HUES64 (cell line): ENCODE measurements around the gene CC2D2B.
"Not testable (repeated sequence)": the region's sequence is repeated elsewhere in the genome, so short reads cannot be mapped to it uniquely, and the experiment has no call there.

ENCODE experiments used
- H3K27ac ChIP-seq: 2 replicates; pipeline ENCODE4 v1.7.0; 2013; ENCODE audit warnings: low read depth, low read length, inconsistent platforms
- H3K27me3 ChIP-seq: 2 replicates; pipeline ENCODE4 v1.6.1; 2013; ENCODE audit warnings: mild to moderate bottlenecking, low read length; ENCODE audit not compliant: insufficient read depth
- H3K36me3 ChIP-seq: 2 replicates; pipeline ENCODE4 v1.6.1; 2013; ENCODE audit warnings: mild to moderate bottlenecking, low read length; ENCODE audit not compliant: insufficient read depth
- H3K4me1 ChIP-seq: 2 replicates; pipeline ENCODE4 v1.6.1; 2013; ENCODE audit warnings: mild to moderate bottlenecking, low read length, moderate library complexity; ENCODE audit not compliant: insufficient read depth
- H3K4me3 ChIP-seq: 2 replicates; pipeline ENCODE4 v1.5.1; 2013; ENCODE audit warnings: mild to moderate bottlenecking, low read length, moderate library complexity
- H3K9ac ChIP-seq: 2 replicates; pipeline ENCODE4 v1.6.1; 2013; ENCODE audit warnings: mild to moderate bottlenecking, low read depth, low read length
- H3K9me3 ChIP-seq: 2 replicates; pipeline ENCODE4 v1.6.1; 2013; ENCODE audit warnings: low read depth, low read length; ENCODE audit not compliant: insufficient read depth
- WGBS: fragments of 150-250, 120-280 bp; methylation state at CpG from one replicate; pipeline ENCODE4 v1.1.7; 2013; ENCODE audit warnings: missing lambda C conversion rate; 5-methylcytosine and 5-hydroxymethylcytosine counted together

The CC2D2B gene

GRCh38 chr10:95987685-95988426 is 80.1 kb downstream of the CC2D2B start:
- no peak overlapping the region for H3K9ac ChIP-seq
- 80% methylated on average over 2 of the region's 2 CpGs for WGBS
- no peaks in the 10 kb centered on the region for H3K9me3 ChIP-seq
- no peaks in the 10 kb centered on the region for H3K4me1 ChIP-seq
- no peaks in the 10 kb centered on the region for H3K36me3 ChIP-seq
- no peaks in the 10 kb centered on the region for H3K27me3 ChIP-seq
- H3K27ac ChIP-seq = no peak overlapping the region
- H3K4me3 ChIP-seq = no peak overlapping the region

GRCh38 chr10:95988702-95989101 is 80.9 kb downstream of the CC2D2B start:
- H3K4me3 ChIP-seq = no peak overlapping the region
- no peak overlapping the region for H3K27ac ChIP-seq
- H3K36me3 ChIP-seq = no peaks in the 10 kb centered on the region
- H3K27me3 ChIP-seq = no peaks in the 10 kb centered on the region
- WGBS = 95% methylated on average over 3 of the region's 3 CpGs
- H3K9me3 ChIP-seq = no peaks in the 10 kb centered on the region
- H3K9ac ChIP-seq = no peak overlapping the region
- no peaks in the 10 kb centered on the region for H3K4me1 ChIP-seq

- H3K36me3 ChIP-seq, H3K27me3 ChIP-seq, H3K9ac ChIP-seq, H3K4me3 ChIP-seq, H3K27ac ChIP-seq, H3K4me1 ChIP-seq, H3K9me3 ChIP-seq: not testable (repeated sequence)
- 96% methylated on average over 9 of the region's 11 CpGs for WGBS
These were observed 86.6 kb downstream of the CC2D2B start for GRCh38 chr10:95994376-95994775.

GRCh38 chr10:95998255-95998784 is 90.5 kb downstream of the CC2D2B start:
- H3K27ac ChIP-seq = no peak overlapping the region
- WGBS = 100% methylated on average over 1 of the region's 1 CpG
- H3K9me3 ChIP-seq = no peaks in the 10 kb centered on the region
- no peak overlapping the region for H3K9ac ChIP-seq
- no peaks in the 10 kb centered on the region for H3K36me3 ChIP-seq
- H3K4me3 ChIP-seq = no peak overlapping the region
- H3K27me3 ChIP-seq = no peaks in the 10 kb centered on the region
- no peaks in the 10 kb centered on the region for H3K4me1 ChIP-seq

GRCh38 chr10:96013956-96014355 is 106.2 kb downstream of the CC2D2B start:
- Histone ChIP-seq H3K27ac (no peak overlapping the region), H3K4me1 (no peaks in the 10 kb centered on the region), H3K4me3 (no peak overlapping the region), H3K27me3 (no peaks in the 10 kb centered on the region), H3K36me3 (no peaks in the 10 kb centered on the region), H3K9ac (no peak overlapping the region), H3K9me3 (no peaks in the 10 kb centered on the region)
- 96% methylated on average over 2 of the region's 2 CpGs for WGBS

GRCh38 chr10:96014473-96015102 is 106.8 kb downstream of the CC2D2B start:
- Histone ChIP-seq H3K27ac (no peak overlapping the region), H3K36me3 (no peaks in the 10 kb centered on the region), H3K4me1 (no peaks in the 10 kb centered on the region), H3K4me3 (no peak overlapping the region), H3K9ac (no peak overlapping the region), H3K27me3 (no peaks in the 10 kb centered on the region), H3K9me3 (no peaks in the 10 kb centered on the region)
- WGBS = 93% methylated on average over 2 of the region's 2 CpGs

GRCh38 chr10:96017191-96017687 is 109.5 kb downstream of the CC2D2B start:
- Histone ChIP-seq H3K9me3 (no peaks in the 10 kb centered on the region), H3K9ac (no peak overlapping the region), H3K4me3 (no peak overlapping the region), H3K27ac (no peak overlapping the region), H3K36me3 (no peaks in the 10 kb centered on the region), H3K27me3 (no peaks in the 10 kb centered on the region), H3K4me1 (no peaks in the 10 kb centered on the region)
- 30% methylated on average over 4 of the region's 5 CpGs for WGBS

- no peaks in the 10 kb centered on the region for H3K4me1 ChIP-seq
These were observed 113.6 kb downstream of the CC2D2B start for GRCh38 chr10:96021332-96021731.

GRCh38 chr10:96022739-96023138 is 115.0 kb downstream of the CC2D2B start:
- H3K27me3 ChIP-seq = no peaks in the 10 kb centered on the region
- H3K36me3 ChIP-seq = no peaks in the 10 kb centered on the region
- H3K9ac ChIP-seq = no peak overlapping the region
- WGBS = 92% methylated on average over 2 of the region's 2 CpGs
- no peak overlapping the region for H3K4me3 ChIP-seq
- H3K9me3 ChIP-seq = no peaks in the 10 kb centered on the region
- H3K27ac ChIP-seq = no peak overlapping the region
- no peaks in the 10 kb centered on the region for H3K4me1 ChIP-seq

More at GRCh38 chr10:96021332-96021731, 113.6 kb downstream of the CC2D2B start:
- H3K9me3 ChIP-seq = no peaks in the 10 kb centered on the region
- no peak overlapping the region for H3K27ac ChIP-seq
- H3K4me3 ChIP-seq = no peak overlapping the region
- H3K27me3 ChIP-seq = no peaks in the 10 kb centered on the region
- no peak overlapping the region for H3K9ac ChIP-seq
- no peaks in the 10 kb centered on the region for H3K36me3 ChIP-seq
- WGBS = 82% methylated on average over 1 of the region's 1 CpG

GRCh38 chr10:96023168-96023567 is 115.4 kb downstream of the CC2D2B start:
- Histone ChIP-seq H3K27ac (no peak overlapping the region), H3K36me3 (no peaks in the 10 kb centered on the region)

GRCh38 chr10:96025566-96025965 is 117.8 kb downstream of the CC2D2B start:
- no peak overlapping the region for H3K27ac ChIP-seq
- H3K27me3 ChIP-seq = no peaks in the 10 kb centered on the region
- H3K9me3 ChIP-seq = no peaks in the 10 kb centered on the region
- 77% methylated on average over 3 of the region's 3 CpGs for WGBS
- no peak overlapping the region for H3K9ac ChIP-seq
- H3K4me1 ChIP-seq = no peaks in the 10 kb centered on the region
- no peaks in the 10 kb centered on the region for H3K36me3 ChIP-seq
- H3K4me3 ChIP-seq = no peak overlapping the region

More at GRCh38 chr10:96023168-96023567, 115.4 kb downstream of the CC2D2B start:
- Histone ChIP-seq H3K4me3 (no peak overlapping the region), H3K9me3 (no peaks in the 10 kb centered on the region), H3K9ac (no peak overlapping the region), H3K27me3 (no peaks in the 10 kb centered on the region), H3K4me1 (no peaks in the 10 kb centered on the region)
